Measurements from ENCODE around the gene ARSA. TPM values are rescaled to one million over a fixed set of nuclear protein-coding genes. Genes with fewer than 3 reads are reported as not detected.
"Not testable (repeated sequence)": the region's sequence is repeated elsewhere in the genome, so short reads cannot be mapped to it uniquely, and the experiment has no call there.

Gene ARSA
- total and polyA plus RNA-seq, 2 donors (not counting 3 experiments of a cell fraction or from before 2014, with no cell fraction given): 22.3 to 33.6 TPM

- Histone ChIP-seq H3K4me3 (replicated peaks in 1 of 3; ENCODE audit: insufficient read depth in 1 of 3, low read depth in 1 of 3, low read length in 3 of 3) (no peak overlapping the region), H3K9ac (replicated peaks; ENCODE audit: extremely low read depth, insufficient read depth, low read length) (no peak overlapping the region), H3K9me3 (replicated peaks; ENCODE audit: control insufficient read depth, insufficient read depth, low read length) (no peaks in the 10 kb centered on the region), H3K9me1 (replicated peaks; ENCODE audit: control insufficient read depth, extremely low read depth, insufficient read depth, low read length) (no peaks in the 10 kb centered on the region), H4K20me1 (replicated peaks; ENCODE audit: control insufficient read depth, extremely low read depth, insufficient read depth, low read length) (no peaks in the 10 kb centered on the region), H3K79me2 (ENCODE audit: control insufficient read depth, insufficient read depth, low read length) (no peaks in the 10 kb centered on the region), H2AFZ (ENCODE audit: low read depth, low read length) (peak overlapping the region; percentile 55), H3K27me3 (ENCODE audit: control insufficient read depth in 2 of 2, insufficient read depth in 2 of 2, low read length in 2 of 2) (peaks cover 23 to 24% of the 10 kb centered on the region in 2 experiments), H3K4me1 (ENCODE audit: control insufficient read depth, extremely low read depth, insufficient read depth, low read length) (peaks cover 14% of the 10 kb centered on the region), H3K36me3 (ENCODE audit: control insufficient read depth in 2 of 2, extremely low read depth in 1 of 2, insufficient read depth in 2 of 2, low read length in 2 of 2) (no peaks in the 10 kb centered on the region), H3K27ac (ENCODE audit: insufficient read depth, low read depth, low read length) (peak overlapping the region; percentile 25), H3K4me2 (ENCODE audit: insufficient read depth, low read length) (no peak overlapping the region)
- peak; percentile 31 for FAIRE-seq
- dilution Hi-C loops (cut with MboI; ENCODE audit: extremely low pct_ligation_motif_present, low sequenced_read_pairs) (no loop called here), intact Hi-C loops (cut with micrococcal nuclease) (loop anchor here (2.0 to 5.0 kb wide), 3 partner anchors 16 to 51 kb away; partner anchors contain the start of gene SHANK3)
- no TSS peak for BruUV-seq (replicated peaks)
- POLR2A ChIA-PET: interaction anchor here (0.5 to 1.2 kb wide), 4 partner anchors 16 to 44 kb away, joined by 3 to 7 read pairs (median 4); partner anchors contain the start of gene SHANK3
- DNase-seq (ENCODE audit: low read depth, low spot score): no peak
- CTCF ChIA-PET: interaction anchor here (0.9 to 5.2 kb wide), 22 partner anchors 8 to 75 kb away, joined by 3 to 64 read pairs (median 8); partner anchors contain the start of genes ARSA and SHANK3
- no peak for TF ChIP-seq EZH2 (IDR thresholded peaks at IDR 0.05; ENCODE audit: borderline replicate concordance, low read depth, low read length, severe bottlenecking)
- TF ChIP-seq CTCF (IDR thresholded peaks at IDR 0.05; ENCODE audit: extremely low read depth in 1 of 2, insufficient read depth in 1 of 2, low read depth in 1 of 2, low read length in 2 of 2): no peak
- TF ChIP-seq MAX (IDR thresholded peaks at IDR 0.05; ENCODE audit: insufficient read depth, insufficient read length): no peak
- TF ChIP-seq GATA2 (IDR thresholded peaks at IDR 0.05; ENCODE audit: insufficient read depth, insufficient read length, low read depth, low read length): no peak
- TF ChIP-seq POLR2AphosphoS5 (IDR thresholded peaks at IDR 0.05; ENCODE audit: insufficient read depth, low read depth, low read length): no peak
- no peak for TF ChIP-seq FOS (IDR thresholded peaks at IDR 0.05; ENCODE audit: borderline replicate concordance, insufficient read depth, low read length)
- no peak for TF ChIP-seq MYC (IDR thresholded peaks at IDR 0.05; ENCODE audit: low read depth, low read length)
- TF ChIP-seq POLR2A (IDR thresholded peaks at IDR 0.05; ENCODE audit: low read depth, low read length): no peak
Measured at GRCh38 chr22:50640857-50641647, 13.1 kb upstream of the ARSA start.

- H3K36me3 ChIP-seq (ENCODE audit: control insufficient read depth in 2 of 2, extremely low read depth in 1 of 2, insufficient read depth in 2 of 2, low read length in 2 of 2); DNase-seq (ENCODE audit: low read depth, low spot score); H3K4me2 ChIP-seq (ENCODE audit: insufficient read depth, low read length); H3K4me3 ChIP-seq (replicated peaks in 1 of 3; ENCODE audit: insufficient read depth in 1 of 3, low read depth in 1 of 3, low read length in 3 of 3); dilution Hi-C loops (cut with MboI; ENCODE audit: extremely low pct_ligation_motif_present, low sequenced_read_pairs); H3K9me3 ChIP-seq (replicated peaks; ENCODE audit: control insufficient read depth, insufficient read depth, low read length); H4K20me1 ChIP-seq (replicated peaks; ENCODE audit: control insufficient read depth, extremely low read depth, insufficient read depth, low read length); H3K9ac ChIP-seq (replicated peaks; ENCODE audit: extremely low read depth, insufficient read depth, low read length); H2AFZ ChIP-seq (ENCODE audit: low read depth, low read length); FAIRE-seq; H3K27ac ChIP-seq (ENCODE audit: insufficient read depth, low read depth, low read length); BruUV-seq (replicated peaks); POLR2A ChIA-PET; H3K79me2 ChIP-seq (ENCODE audit: control insufficient read depth, insufficient read depth, low read length); H3K9me1 ChIP-seq (replicated peaks; ENCODE audit: control insufficient read depth, extremely low read depth, insufficient read depth, low read length): not testable (repeated sequence)
- CTCF ChIA-PET: interaction anchor here (0.9 to 5.2 kb wide), 6 partner anchors 12 to 37 kb away, joined by 4 to 64 read pairs (median 21); partner anchors contain the start of genes ARSA and SHANK3
- Histone ChIP-seq H3K27me3 (ENCODE audit: control insufficient read depth in 2 of 2, insufficient read depth in 2 of 2, low read length in 2 of 2) (peaks cover 18 to 19% of the 10 kb centered on the region in 2 experiments), H3K4me1 (ENCODE audit: control insufficient read depth, extremely low read depth, insufficient read depth, low read length) (peaks cover 14% of the 10 kb centered on the region)
- intact Hi-C loops (cut with micrococcal nuclease): loop anchor here (2.0 to 5.0 kb wide), 3 partner anchors 17 to 52 kb away; partner anchors contain the start of gene SHANK3
Measured at GRCh38 chr22:50640296-50640695, 12.3 kb upstream of the ARSA start.
